K562 (cell line): ENCODE data around the gene ZSCAN22. TPM values are rescaled to one million over a fixed set of nuclear protein-coding genes. Genes with fewer than 3 reads are reported as not detected.
A peak's percentile ranks its signal among the peaks of the same experiment; 100 is the strongest.

Experiments used
- BDP1 ChIP-seq: IDR thresholded peaks from 3 replicates; pipeline ENCODE4 v1.6.1; 2011; ENCODE audit not compliant: insufficient read length, insufficient read depth
- BRCA1 ChIP-seq, 2 experiments: fragments of 450-650 bp in 1 of 2; sonication (generic) in 1 of 2; formaldehyde crosslinking in 1 of 2; IDR thresholded peaks; 2 replicates each; pipeline versions ENCODE4 v1.5.0 to v1.6.1; 2017 to 2020; ENCODE audit warnings: mild to moderate bottlenecking in 1 of 2, missing genetic modification reagents in 1 of 2
- DEAF1 ChIP-seq: fragments of 450-650 bp; formaldehyde crosslinking; IDR thresholded peaks from 2 replicates; pipeline ENCODE4 v1.4.0; 2020; ENCODE audit warnings: mild to moderate bottlenecking, moderate library complexity
- ETS1 ChIP-seq: conservative IDR thresholded peaks from 2 replicates; pipeline ENCODE4 v1.6.1; 2011; ENCODE audit warnings: low read depth, mild to moderate bottlenecking, low read length; ENCODE audit not compliant: control insufficient read depth
- FOXK2 ChIP-seq, 2 experiments: fragments of 450-650 bp; IDR thresholded peaks in 1 of 2; conservative IDR thresholded peaks in 1 of 2; 2 replicates each; pipeline ENCODE4 v1.6.1; 2016; ENCODE audit warnings: low read depth in 2 of 2, mild to moderate bottlenecking in 1 of 2
- ILF3 ChIP-seq: fragments of 450-650 bp; IDR thresholded peaks from 2 replicates; pipeline ENCODE4 v1.6.1; 2018; ENCODE audit warnings: antibody characterized with exemption, mild to moderate bottlenecking, moderate library complexity, borderline replicate concordance
- NCOA4 ChIP-seq: fragments of 450-650 bp; IDR thresholded peaks from 2 replicates; pipeline ENCODE4 v1.6.1; 2018; ENCODE audit warnings: mild to moderate bottlenecking; ENCODE audit not compliant: partially characterized antibody
- NCOA6 ChIP-seq: fragments of 450-650 bp; IDR thresholded peaks from 2 replicates; pipeline ENCODE4 v1.6.1; 2017; ENCODE audit warnings: mild to moderate bottlenecking
- NFYB ChIP-seq: IDR thresholded peaks from 2 replicates; pipeline ENCODE4 v1.6.1; 2011; ENCODE audit warnings: mild to moderate bottlenecking, moderate library complexity; ENCODE audit not compliant: insufficient read length; ENCODE audit errors: extremely low read depth
- NR0B1 ChIP-seq: fragments of 450-650 bp; IDR thresholded peaks from one replicate; pipeline ENCODE4 v1.6.1; 2018; ENCODE audit warnings: mild to moderate bottlenecking, moderate library complexity; ENCODE audit not compliant: partially characterized antibody
- PHB ChIP-seq: fragments of 250-450 bp; sonication (Bioruptor Pico); IDR thresholded peaks from 2 replicates; pipeline ENCODE4 v1.5.0; 2021
- PHF8 ChIP-seq: fragments of 200-600 bp; sonication (generic); IDR thresholded peaks from 2 replicates; pipeline ENCODE4 v1.6.1; 2012; ENCODE audit warnings: mixed run types, mild to moderate bottlenecking, inconsistent platforms, low read length, moderate library complexity, borderline replicate concordance
- RBM22 ChIP-seq: fragments of 200-400 bp; formaldehyde crosslinking; IDR thresholded peaks from 2 replicates; pipeline ENCODE4 v1.6.1; 2018; ENCODE audit warnings: low read length, low read depth; ENCODE audit not compliant: poor library complexity, severe bottlenecking
- SNAPC5 ChIP-seq: fragments of 250-450 bp; sonication (Bioruptor Pico); IDR thresholded peaks from 2 replicates; pipeline ENCODE4 v1.8.0; 2021; ENCODE audit warnings: moderate library complexity, mild to moderate bottlenecking, inconsistent platforms
- SP1 ChIP-seq: sonication (generic); formaldehyde crosslinking; IDR thresholded peaks from 2 replicates; pipeline ENCODE4 v1.8.1; 2022; ENCODE audit warnings: mild to moderate bottlenecking, missing genetic modification reagents
- STAG1 ChIP-seq: sonication (generic); formaldehyde crosslinking; IDR thresholded peaks from 2 replicates; pipeline ENCODE4 v1.5.0; 2020; ENCODE audit warnings: missing genetic modification reagents, borderline replicate concordance
- TFAP4 ChIP-seq: sonication (generic); formaldehyde crosslinking; IDR thresholded peaks from 2 replicates; pipeline ENCODE4 v1.8.0; 2022; ENCODE audit warnings: missing genetic modification reagents, mild to moderate bottlenecking, moderate library complexity, borderline replicate concordance
- ZBTB7A ChIP-seq: IDR thresholded peaks from 2 replicates; pipeline ENCODE4 v1.6.1; 2011; ENCODE audit warnings: low read depth, mild to moderate bottlenecking, low read length, moderate library complexity, borderline replicate concordance; ENCODE audit not compliant: control insufficient read depth
- ZBTB9 ChIP-seq: fragments of 450-650 bp; formaldehyde crosslinking; IDR thresholded peaks from 2 replicates; pipeline ENCODE4 v1.4.0; 2020; ENCODE audit warnings: mild to moderate bottlenecking, moderate library complexity
- ZKSCAN8 ChIP-seq: fragments of 200-800 bp; sonication (Bioruptor generic); IDR thresholded peaks from 2 replicates; pipeline ENCODE4 v1.6.1; 2016; ENCODE audit warnings: missing genetic modification characterization, missing compliant biosample characterization
- ZNF75A ChIP-seq: fragments of 450-650 bp; formaldehyde crosslinking; IDR thresholded peaks from 2 replicates; pipeline ENCODE4 v1.4.0; 2020; ENCODE audit warnings: mild to moderate bottlenecking
- polyA plus RNA-seq, 8 experiments: library from polyadenylated mRNA; depleted of rRNA in 4 of 8; stranded (reverse) in 5 of 8; unstranded in 3 of 8; fragments of >200 nt; fragmentation: Nextera tagmentation in 2 of 8; fragmentation: Illumina TruSeq in 1 of 8; extraction: Ambion mirVana in 2 of 8; extraction: Trizol in 1 of 8; gene quantifications; 2 replicates each; pipeline versions ENCODE4 v1.2.1 to v1.2.3, GENCODE V29; 2011 to 2014; ENCODE audit warnings: inconsistent platforms in 1 of 8, missing spikeins in 1 of 8
- total RNA-seq, 7 experiments: library from RNA; depleted of rRNA in 6 of 7; stranded (reverse); fragments of >200 nt in 6 of 7; fragmentation: Illumina TruSeq in 2 of 7; extraction: Trizol in 2 of 7; gene quantifications; 2 replicates each; pipeline versions ENCODE4 v1.2.1 to v1.2.3, GENCODE V29; 2011 to 2021; ENCODE audit warnings: low replicate concordance in 1 of 7

ZSCAN22 gene
- total and polyA plus RNA-seq, 9 of the 15 experiments (the other 6 are each of a cell fraction or from before 2014, with no cell fraction given) = 0.98 to 5.3 (median 3.0) TPM

GRCh38 chr19:58362272-58362994, 35.6 kb downstream of the ZSCAN22 start, which contains the start of gene ZNF497 (continued):
- TF ChIP-seq BRCA1 (IDR thresholded peaks at IDR 0.05) (no peak), BRCA1 (CRISPR knock-in tag; IDR thresholded peaks at IDR 0.05) (no peak), ZBTB9 (CRISPR knock-in tag) (no peak), DEAF1 (CRISPR knock-in tag) (peak; percentile 9; the same call in 1 of the 2 replicates), SP1 (CRISPR knock-in tag) (peak; percentile 78), SNAPC5 (CRISPR knock-in tag) (no peak), ILF3 (no peak; the same call in 1 of the 2 replicates), NFYB (no peak), ZNF75A (no peak), ETS1 (peak; percentile 83), STAG1 (CRISPR knock-in tag) (no peak), PHB (CRISPR knock-in tag) (no peak), PHF8 (peak; percentile 80), FOXK2 (conservative IDR thresholded peaks at IDR 0.05 in 1 of 2, IDR thresholded peaks at IDR 0.05 in 1 of 2; ENCODE audit: low read depth in 2 of 2) (peak in 1 of 2 experiments; percentile 35; a peak in 2 of 4 replicates), NR0B1 (no peak), RBM22 (peak; percentile 100), ZKSCAN8 (CRISPR knock-in tag) (no peak), NCOA6 (no peak), BDP1 (no peak), ZBTB7A (peak; percentile 70; the same call in 1 of the 2 replicates), NCOA4 (no peak), TFAP4 (CRISPR knock-in tag) (peak; percentile 58)
